HG02623 (cell line): ENCODE results near the gene LENG1.
A peak's percentile ranks its signal among the peaks of the same experiment; 100 is the strongest.

Experiments
- ATAC-seq: cut with Tn5 transposase; IDR thresholded peaks from one replicate; pipeline ENCODE4 v1.9.1; 2021; ENCODE audit warnings: moderate library complexity; ENCODE audit not compliant: unreplicated experiment

LENG1 gene

DNA sequence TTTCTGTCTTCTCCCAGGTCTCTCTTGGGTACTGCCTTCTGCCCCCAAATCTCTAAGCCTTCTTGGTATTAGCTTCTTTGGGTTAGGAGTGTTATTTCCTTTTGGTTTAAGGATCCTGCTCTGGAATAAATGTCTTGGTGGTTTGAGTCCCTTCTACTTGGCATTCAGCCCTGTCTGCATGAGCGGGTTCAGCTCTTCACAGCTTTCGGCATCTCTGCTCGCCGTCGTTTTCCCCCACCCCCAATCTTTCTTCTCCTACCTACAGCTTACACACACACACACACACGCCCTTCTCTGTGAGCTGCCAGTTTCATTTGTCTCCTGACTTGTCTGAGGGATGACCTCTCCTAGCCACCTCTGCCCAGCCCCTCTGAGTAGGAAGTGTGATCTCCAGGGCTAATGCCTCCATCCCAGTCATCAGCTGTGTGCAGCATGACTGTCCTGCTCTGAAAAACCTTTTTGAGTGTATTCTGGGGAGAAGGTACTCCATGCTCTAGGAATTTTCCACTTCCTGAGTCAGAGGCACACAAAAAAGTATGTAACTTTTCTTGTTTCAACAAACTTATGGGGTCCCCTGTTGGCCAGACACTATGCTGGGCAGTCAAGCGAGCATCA is 17.2 kb downstream of the LENG1 start:
- ATAC-seq, result no peak

DNA sequence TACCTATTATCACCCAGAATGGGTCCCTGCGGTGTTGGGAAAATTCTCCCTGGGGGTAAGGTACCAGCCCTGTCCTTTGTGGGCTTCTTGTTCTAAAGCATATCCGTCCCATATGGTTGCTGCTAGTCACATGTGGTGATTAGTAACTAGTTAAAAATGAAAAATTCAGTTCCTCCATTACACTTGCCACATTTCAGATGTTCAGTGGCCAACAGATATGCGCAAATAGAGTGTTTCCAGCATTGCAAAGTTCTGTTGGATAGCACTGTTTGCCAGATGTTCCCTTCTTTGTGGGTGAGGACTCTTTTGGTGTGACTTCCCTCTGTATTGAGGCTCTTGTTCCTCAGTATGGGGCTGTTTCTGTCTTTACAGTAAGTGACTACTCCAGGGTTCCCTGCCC is 18.2 kb downstream of the LENG1 start:
- no peak for ATAC-seq

DNA sequence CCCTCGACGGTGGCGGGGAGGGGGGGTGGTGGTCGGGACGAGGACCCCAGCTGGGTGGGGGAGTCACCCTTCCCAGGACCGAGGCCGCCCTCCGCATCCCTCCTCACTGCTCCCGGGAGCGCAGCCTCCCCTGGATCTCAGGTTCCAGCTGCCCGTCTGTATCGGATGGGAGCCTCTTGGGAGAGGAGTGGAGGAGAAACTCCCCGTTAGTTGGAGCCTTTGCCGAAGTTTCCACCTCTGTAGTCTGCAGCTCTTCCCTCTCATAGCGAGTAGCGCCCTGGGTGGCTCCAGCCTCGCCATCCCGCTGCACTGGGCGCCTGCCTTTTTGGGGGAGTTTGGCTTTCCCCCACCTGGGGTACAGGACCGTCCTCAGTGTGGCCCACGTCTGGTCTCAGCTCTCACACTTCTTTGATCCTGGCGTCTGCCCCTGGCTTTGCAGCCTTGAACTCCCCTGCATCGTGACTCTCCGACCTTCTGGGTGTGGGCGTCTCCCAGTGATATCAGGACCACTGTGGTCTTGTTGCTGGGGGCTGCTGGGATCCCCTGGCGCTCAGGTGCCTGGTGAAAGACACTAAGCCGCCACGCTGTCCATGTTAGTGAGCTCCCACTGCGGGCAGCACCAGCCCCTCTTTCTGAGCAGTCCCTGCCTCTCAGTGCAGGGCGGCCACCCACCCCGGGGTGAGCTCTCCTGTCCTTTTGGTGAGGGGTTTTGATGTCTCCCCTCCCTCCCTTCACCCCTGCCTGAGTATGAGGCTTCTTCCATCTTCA is 20.8 kb downstream of the LENG1 start:
- ATAC-seq, result no peak

DNA sequence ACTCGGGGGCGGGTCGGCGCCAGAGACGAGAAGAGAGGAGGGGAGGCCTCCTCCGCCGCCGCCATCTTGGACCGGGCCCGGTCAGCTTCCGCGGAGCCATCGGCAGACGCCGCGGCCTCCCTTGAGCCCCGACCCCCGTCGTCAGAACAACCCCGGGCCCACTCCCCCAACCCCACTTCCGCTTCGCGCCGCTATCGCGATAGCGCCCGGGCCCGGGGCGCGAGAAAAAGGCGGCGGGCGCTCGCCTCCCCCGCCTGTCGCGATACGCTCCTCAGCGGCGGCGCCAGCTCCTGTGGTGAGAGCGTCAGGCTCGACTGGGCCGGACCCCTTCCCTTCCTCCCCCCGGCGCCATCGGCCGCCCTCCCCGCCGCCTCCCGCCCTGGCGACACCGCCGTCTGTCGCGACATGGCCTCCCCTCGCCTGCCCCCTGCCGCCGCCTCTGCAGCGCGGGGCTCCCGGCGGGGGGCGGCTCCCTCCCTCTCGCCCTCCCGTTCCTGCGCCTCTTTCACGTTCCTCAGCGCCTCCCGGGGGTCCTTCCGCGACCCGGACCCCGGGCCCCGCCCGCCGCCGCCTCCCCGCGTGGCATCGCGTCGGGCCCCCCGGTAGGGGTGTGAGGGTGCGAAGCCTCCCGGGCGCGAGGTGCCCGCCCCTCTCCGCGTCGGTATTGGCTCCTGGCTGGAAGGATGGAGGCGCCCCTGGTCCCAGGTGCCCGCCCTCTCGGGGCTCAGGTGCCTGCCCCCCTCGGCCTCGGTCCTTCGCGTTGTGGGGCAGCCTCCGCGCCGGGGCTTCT is 21.6 kb downstream of the LENG1 start, which contains the start of gene CNOT3:
CNOT3 (plus strand) TSS at position 64 of the 790 bp plus-strand sequence. CDS start 5,217 bp downstream, outside the sequence.
- no peak for ATAC-seq

DNA sequence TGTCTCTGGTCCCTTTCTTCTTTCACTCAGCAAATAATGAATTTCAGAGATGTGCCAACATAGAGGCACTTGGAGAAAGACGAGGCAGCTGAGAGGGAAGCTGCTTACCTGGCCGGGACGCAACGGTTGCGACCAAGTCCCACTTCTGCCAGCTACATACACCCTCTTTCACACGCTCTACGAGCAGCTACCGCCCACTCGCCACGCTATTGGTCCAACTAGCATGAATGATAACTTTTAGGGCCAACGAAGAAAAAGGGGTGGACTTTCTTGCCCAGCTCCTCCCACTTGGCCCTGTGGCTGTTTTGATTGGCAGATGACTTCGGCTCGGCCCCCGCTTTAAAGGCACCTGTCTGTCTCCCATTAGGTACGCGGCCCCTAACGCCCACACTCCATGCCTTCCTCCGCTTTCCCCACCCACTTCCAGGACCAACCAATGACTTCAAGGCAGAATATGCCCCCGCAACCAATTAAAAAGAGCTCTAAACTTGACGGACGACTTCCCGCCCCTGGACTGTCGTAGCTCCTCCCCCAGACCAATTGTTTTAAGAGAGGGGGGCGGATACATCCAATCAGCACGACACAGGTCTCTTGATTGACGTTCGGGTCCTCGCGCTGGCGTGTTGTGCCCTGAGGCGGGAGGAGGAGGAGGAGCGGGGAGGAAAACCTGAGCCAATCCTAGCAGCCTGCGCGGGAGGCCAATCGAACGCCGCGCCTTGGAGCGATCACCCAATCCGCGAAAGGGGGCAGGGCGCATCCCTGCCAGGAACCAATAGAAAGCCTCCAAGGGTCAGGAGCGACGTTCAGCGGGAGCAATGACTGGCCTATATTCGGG is 22.4 kb downstream of the LENG1 start:
- peak; percentile 74 for ATAC-seq

DNA sequence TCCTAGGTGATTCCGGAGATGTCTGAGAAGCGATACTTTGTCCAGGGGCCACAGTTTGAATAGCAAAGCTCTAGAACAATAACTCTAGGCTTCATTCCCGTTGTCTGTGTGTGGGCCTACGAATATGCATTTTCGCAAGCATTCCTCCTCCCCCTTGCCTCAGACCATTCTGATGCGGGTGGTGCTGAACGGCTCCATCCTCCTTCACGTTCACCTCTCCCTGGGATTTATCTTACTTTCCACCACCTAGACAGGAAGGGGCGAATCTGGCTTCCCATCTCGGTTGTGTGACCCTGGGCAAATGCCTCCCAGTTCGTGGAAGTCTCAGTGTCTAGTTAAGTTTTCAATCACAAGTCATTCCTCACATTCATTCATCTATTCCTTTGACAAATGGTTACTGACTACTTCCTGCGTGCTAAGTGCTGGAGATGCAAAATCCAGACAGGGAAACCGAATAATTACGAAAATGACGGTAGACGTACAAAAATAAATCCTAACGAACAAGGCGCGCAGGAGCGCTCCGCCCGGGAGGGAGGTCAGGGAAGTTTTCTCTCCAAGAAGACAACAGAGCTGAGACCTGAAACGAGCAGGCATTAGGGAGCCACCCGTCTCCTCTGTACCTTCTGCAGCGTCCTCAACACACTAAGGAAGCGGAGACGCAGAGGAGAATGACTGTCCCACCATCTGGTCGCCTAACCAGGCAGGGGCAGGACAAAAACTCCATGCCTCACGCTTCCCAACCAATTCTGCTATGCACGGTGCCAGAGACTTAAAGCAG is 23.2 kb downstream of the LENG1 start:
- ATAC-seq, result no peak

DNA sequence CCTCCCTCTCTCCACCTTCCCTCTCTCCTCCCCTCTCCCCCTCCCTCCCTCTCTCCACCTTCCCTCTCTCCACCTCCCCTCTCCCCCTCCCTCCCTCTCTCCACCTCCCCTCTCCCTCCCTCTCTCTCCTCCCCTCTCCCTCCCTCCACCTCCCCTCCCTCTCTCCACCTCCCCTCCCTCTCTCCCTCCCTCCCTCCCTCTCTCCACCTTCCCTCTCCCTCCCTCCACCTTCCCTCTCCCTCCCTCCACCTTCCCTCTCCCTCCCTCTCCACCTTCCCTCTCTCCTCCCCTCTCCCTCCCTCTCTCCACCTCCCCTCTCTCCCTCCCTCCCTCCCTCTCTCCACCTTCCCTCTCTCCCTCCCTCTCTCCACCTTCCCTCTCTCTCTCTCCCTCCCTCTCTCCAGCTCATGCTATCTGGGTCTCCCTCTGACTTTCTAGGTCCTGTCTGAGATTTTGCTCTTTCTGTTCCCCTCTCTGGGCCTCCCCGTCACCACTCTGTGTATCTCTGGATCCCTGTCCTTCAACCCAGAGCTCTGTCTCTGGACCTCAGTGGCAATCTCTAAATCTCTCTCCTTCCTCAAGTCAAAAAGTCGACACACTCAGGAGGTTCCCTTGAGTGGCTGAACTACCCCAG is 25.4 kb downstream of the LENG1 start:
- ATAC-seq, result no peak

DNA sequence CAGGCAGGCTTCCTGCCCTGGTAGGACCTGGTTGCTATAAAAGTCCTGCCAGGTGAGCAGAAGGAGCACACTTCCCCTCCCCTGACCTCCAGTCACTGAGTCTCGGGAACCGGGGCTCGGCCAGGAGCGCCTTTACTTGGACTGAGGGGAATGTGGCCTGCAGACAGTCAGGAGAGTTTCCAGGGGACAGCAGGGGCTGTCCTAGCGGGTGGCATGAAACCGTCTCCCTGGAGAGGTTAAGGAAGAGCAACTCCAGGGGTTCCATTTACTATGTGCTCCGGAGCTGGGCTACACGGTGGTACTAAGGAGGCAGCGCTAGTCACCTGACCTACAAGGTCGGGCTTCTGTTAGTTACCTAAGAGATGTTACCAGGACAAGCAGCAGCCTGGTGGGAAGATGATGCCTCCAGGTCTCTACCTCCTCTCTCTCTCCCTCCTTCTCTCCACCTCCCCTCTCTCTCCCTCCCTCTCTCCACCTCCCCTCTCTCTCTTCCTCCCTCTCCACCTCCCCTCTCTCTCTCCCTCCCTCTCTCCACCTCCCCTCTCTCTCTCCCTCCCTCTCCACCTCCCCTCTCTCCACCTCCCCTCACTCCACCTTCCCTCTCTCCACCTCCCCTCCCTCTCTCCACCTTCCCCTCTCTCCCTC is 26.1 kb downstream of the LENG1 start:
- no peak for ATAC-seq

DNA sequence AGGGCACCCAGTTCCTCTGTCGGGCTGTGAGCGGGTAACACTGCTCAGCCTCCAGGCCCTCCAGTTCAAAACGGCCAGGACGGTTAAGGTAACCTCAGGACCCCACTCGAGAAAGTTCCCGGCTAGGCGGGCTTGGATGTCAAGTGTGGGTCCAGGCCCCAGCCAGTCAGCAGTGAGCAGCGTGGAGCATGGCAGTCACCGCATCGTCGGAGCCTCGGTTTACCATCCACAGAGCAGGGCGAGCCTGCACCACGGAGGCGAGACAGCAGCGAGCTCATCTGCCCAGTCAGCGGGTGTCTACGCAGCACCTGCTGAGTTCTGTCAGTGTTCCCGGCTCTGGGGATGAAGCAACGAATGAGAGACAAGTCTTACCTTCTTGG is 29.9 kb downstream of the LENG1 start:
- no peak for ATAC-seq

DNA sequence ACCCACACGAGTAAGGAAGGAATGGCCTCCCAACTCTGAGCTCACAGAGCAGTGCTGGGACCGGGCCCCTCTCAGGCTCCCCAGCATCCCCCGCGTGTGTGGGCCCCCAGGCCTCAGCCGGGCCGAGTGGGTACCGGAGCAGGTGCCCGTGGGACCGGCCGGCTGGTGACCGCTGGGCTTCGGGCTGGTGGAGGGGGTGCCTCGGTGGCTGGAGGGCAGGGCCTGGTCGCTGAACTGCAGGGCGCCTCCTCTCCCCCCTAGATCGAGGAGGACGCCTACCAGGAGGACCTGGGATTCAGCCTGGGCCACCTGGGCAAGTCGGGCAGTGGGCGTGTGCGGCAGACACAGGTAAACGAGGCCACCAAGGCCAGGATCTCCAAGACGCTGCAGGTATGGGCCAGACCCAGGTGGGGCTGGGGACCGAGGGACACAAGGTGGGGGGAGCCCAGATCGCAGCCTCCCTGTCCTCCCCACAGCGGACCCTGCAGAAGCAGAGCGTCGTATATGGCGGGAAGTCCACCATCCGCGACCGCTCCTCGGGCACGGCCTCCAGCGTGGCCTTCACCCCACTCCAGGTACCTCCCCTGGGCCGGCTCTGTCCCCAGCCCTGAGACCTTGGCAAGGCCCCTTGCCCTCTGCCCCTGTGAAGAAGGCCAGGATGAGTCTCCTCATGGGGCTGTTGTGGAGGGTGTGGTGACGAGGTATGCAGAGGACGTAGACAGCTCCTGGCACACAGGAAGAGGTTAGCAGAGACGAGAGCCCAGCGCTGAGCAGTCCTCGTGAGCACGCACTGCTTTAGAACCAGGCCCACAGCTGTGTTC is 30.5 kb downstream of the LENG1 start:
- no peak for ATAC-seq

DNA sequence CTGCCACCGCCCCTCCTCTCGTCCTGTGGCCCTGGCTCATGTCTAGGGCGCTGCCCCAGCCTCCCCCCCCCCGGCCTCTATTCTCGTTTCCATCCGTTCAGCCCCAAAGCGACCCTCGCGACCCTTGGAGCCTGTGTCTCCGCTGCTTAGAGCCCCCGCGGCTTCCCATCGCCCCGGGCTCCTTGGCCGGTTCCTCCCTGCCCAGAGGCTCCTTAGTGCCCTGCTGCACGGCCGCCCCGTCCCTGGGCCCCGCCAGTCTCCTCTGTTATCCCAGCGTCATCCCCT is 31.1 kb downstream of the LENG1 start:
- no peak for ATAC-seq

DNA sequence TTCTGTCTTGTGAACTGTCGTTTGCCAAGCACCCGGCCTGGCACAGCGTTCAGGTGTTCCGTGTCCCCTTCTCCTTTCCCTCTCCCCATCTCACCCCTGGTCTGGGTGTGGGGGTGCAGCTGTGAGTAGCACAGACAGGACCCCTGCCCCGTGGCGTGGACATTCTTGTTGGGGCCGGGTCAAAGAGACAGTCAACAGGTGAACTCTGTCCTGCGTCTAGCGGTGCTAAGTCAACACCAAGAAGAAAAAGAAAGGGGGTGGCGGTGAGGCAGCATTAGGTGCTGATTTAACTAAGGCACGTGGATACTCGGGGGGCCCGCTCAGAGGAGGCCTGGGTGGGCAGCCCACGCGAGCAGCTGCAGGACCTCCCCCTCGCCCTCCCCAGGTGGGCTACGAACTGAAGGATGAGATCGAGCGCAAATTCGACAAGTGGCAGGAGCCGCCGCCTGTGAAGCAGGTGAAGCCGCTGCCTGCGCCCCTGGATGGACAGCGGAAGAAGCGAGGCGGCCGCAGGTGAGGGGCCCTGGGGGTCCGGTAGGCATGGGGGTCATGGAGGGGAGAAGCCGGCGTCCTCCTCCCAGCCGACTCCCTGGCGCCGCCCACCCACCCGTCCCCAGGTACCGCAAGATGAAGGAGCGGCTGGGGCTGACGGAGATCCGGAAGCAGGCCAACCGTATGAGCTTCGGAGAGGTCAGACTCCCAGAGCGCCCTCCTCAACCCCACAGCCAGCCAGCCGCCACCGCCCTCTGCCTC is 31.7 kb downstream of the LENG1 start:
- no peak for ATAC-seq

DNA sequence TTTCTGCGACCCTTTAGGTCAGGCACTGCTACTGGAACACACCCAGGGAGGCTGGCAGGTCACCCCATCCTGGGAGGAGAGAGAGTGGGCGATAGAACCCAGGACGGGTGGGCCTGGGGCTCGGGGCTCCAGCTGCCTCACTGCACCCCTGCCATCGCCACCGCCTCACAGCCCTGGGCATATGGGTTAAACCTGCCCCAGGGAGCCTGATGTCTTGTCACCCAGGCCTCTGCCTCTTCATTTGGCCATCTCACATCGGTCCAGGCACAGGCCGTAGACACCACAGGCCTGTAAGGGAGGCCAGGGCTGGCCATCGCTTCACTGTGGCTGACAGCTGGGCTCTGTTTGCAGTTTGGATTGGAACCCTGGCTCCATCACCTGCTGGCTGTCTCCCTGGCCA is 33.8 kb downstream of the LENG1 start:
- ATAC-seq, result no peak

DNA sequence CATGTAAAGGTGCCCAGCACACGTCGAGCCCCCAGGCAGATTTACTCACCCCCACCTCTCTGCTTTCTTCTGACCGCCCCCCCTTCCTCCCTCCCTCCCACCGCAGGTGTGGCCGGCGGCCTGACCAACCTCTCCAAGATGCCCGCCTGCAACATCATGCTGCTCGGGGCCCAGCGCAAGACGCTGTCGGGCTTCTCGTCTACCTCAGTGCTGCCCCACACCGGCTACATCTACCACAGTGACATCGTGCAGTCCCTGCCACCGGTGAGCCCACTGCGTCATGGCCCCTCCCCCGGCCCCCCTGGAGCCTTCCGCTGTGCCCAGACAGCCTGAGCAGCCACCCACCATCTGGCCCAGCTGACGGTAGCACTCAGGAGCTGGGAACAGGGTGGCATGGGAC is 35.1 kb downstream of the LENG1 start:
- ATAC-seq, result no peak

DNA sequence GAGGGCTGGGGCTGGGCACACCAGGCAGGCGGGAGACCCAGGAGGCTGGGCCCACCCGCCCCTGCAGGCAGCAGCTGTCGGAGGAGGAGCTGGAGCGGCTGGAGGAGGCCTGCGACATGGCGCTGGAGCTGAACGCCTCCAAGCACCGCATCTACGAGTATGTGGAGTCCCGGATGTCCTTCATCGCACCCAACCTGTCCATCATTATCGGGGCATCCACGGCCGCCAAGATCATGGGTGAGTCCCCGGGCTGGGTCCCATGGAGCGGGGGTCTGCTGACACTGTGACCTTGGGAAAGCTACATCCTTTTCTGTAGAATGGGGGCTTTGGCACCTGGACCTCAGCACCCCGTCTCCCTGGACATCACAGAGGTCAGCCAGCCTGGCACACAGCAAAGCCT is 35.8 kb downstream of the LENG1 start:
- ATAC-seq, result no peak

DNA sequence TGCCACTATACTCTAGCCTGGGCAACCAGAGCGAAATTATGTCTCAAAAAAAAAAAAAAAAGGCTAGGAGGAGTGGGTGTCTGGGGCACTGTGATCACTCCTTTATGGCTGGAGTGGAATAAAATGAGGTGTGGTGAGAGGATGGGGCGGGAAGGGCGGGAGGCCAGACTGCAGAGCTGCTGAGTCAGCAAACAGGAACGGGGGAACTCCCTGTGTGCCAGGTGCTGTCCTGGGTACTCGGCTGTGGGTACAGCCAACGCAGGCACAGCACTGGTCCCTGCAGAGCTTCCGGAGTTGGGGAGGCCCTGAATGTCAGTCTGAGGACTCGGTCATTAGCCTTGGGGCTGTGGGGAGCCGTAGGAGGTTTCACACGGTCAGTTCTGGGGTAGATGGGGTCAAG is 38.3 kb downstream of the LENG1 start:
- ATAC-seq, result no peak

DNA sequence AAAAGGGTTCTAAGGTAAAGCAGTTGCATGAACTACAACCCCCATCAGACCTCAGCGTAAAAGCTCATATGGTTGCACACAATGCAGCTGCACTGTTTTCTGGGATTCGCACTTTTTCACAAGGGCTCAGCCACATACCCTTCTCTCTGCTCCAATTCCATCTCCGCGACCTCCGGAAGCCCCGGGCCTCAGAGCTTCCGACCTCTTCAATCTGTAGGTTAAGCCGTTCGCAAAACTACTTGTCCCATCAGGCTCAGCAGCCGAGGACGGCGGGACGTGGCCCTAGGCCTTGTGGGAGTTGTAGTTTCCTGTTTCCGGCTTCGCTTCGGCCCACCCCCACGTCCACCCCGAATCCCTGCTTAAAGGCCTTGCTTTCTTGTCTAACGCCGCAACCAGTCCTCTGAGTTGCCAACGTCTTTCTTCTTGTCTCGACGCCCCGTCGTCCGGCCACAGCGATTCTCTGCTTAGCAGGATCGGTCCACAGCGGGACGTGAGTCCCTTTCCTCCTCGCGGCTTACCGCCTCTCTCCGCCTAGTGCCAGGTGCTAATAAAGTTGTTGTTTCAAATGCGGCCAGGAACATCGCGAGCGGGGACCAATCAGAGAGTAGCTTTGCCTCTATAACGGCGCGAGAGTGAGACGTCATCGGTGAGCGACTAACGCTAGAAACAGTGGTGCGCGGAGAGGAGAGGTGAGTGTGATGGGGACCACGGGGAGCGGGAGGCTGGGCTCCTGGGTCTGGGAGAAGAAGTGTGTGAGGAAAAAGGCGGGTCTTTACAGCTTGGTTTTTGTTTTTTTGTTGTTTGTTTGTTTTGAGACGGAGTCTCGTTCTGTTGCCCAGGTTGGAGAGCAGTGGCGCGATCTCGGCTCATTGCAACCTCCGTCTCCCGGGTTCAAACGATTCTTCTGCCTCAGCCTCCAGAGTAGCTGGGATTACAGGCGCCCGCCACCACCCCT is 44.1 kb downstream of the LENG1 start, which contains the start of the genes PRPF31 and TFPT:
PRPF31 (plus strand) TSS at position 646 of the 955 bp plus-strand sequence. CDS start 2,525 bp downstream, outside the sequence.
TFPT (minus strand) TSS at position 549 of the 955 bp plus-strand sequence; CDS start at position 161, 388 bp downstream.
- ATAC-seq, result peak; percentile 84
